Tibial nerve (tissue), 3 donors: ENCODE results near the gene PRKACB.

Source experiments
- POLR2A ChIP-seq, 2 donors: fragments of 450-650 bp; IDR thresholded peaks; one replicate each; pipeline ENCODE4 v1.6.1; 2017; ENCODE audit warnings: antibody characterized with exemption in 2 of 2, mild to moderate bottlenecking in 2 of 2, moderate library complexity in 2 of 2
- TF ChIP-seq, protein P1 (sequence below), 5 experiments: fragments of 200-600 bp in 3 of 5; fragments of 450-650 bp in 2 of 5; sonication (generic) in 3 of 5; IDR thresholded peaks; one replicate each; pipeline ENCODE4 v1.5.1; 2016 to 2019; ENCODE audit warnings: antibody characterized with exemption in 5 of 5, mild to moderate bottlenecking in 3 of 5, moderate library complexity in 2 of 5

DNA sequence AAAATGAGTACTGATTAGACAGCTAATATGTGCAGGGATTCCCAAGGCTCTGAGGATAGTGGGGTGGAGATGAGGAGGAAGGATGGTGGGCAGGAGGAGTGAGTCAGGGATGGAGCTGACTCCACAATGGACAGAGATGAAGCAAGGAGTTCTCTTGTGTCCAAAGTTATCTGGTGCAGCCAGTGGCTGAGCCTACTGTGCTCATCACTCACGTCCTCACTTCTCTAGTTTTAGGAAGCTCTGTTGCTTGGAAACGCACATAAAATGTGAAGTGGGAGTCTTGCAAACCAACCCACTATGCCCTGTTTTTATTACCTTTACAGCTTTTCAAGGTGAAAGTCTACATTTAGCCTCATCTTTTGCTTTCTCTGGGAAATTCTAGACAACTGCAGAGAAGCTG is 120.9 kb downstream of the PRKACB start:
- TF ChIP-seq, protein P1, sequence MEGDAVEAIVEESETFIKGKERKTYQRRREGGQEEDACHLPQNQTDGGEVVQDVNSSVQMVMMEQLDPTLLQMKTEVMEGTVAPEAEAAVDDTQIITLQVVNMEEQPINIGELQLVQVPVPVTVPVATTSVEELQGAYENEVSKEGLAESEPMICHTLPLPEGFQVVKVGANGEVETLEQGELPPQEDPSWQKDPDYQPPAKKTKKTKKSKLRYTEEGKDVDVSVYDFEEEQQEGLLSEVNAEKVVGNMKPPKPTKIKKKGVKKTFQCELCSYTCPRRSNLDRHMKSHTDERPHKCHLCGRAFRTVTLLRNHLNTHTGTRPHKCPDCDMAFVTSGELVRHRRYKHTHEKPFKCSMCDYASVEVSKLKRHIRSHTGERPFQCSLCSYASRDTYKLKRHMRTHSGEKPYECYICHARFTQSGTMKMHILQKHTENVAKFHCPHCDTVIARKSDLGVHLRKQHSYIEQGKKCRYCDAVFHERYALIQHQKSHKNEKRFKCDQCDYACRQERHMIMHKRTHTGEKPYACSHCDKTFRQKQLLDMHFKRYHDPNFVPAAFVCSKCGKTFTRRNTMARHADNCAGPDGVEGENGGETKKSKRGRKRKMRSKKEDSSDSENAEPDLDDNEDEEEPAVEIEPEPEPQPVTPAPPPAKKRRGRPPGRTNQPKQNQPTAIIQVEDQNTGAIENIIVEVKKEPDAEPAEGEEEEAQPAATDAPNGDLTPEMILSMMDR (IDR thresholded peaks at IDR 0.05) = no peak
- no peak for TF ChIP-seq POLR2A (IDR thresholded peaks at IDR 0.05)
